ENCODE measurements around the gene ADAP1. TPM values are rescaled to one million over a fixed set of nuclear protein-coding genes. Genes with fewer than 3 reads are reported as not detected.

Gene ADAP1
- total and polyA plus RNA-seq, 2 of the 13 experiments (the other 11 are each of a cell fraction or from before 2014, with no cell fraction given) = 10.5 to 24.6 TPM

GRCh38 chr7:953547-954327 lies 743 bp downstream of the ADAP1 start (continued):
- no peak for TF ChIP-seq BCL6 (CRISPR knock-in tag; IDR thresholded peaks at IDR 0.05)
- peak; percentile 51 for TF ChIP-seq ZEB1 (IDR thresholded peaks at IDR 0.05; ENCODE audit: insufficient replicate concordance, low read depth)
- TF ChIP-seq POLR2G (IDR thresholded peaks at IDR 0.05; ENCODE audit: low read depth, low read length) = peak; percentile 37; the same call in 1 of the 2 replicates
- TF ChIP-seq BORCS8-MEF2B (CRISPR knock-in tag; IDR thresholded peaks at IDR 0.05) = no peak
- TF ChIP-seq SAFB2 (CRISPR knock-in tag; IDR thresholded peaks at IDR 0.05; ENCODE audit: borderline replicate concordance, low read depth) = no peak
- no peak for TF ChIP-seq ZNF460 (CRISPR knock-in tag; IDR thresholded peaks at IDR 0.05; ENCODE audit: borderline replicate concordance)
- TF ChIP-seq ZNF766 (CRISPR knock-in tag; IDR thresholded peaks at IDR 0.05; ENCODE audit: borderline replicate concordance) = no peak
- TF ChIP-seq SOX6 (IDR thresholded peaks at IDR 0.05) = no peak
- TF ChIP-seq SOX6 (CRISPR knock-in tag; IDR thresholded peaks at IDR 0.05) = no peak
- TF ChIP-seq ZNF839 (CRISPR knock-in tag; IDR thresholded peaks at IDR 0.05; ENCODE audit: borderline replicate concordance) = no peak
- TF ChIP-seq ZNF737 (CRISPR knock-in tag; IDR thresholded peaks at IDR 0.05; ENCODE audit: borderline replicate concordance) = no peak
- TF ChIP-seq KMT2B (CRISPR knock-in tag; IDR thresholded peaks at IDR 0.05) = no peak
- TF ChIP-seq MEIS1 (CRISPR knock-in tag; IDR thresholded peaks at IDR 0.05; ENCODE audit: borderline replicate concordance) = no peak
- TF ChIP-seq MED8 (CRISPR knock-in tag; IDR thresholded peaks at IDR 0.05; ENCODE audit: insufficient replicate concordance) = no peak
- no peak for TF ChIP-seq ZNF407 (CRISPR knock-in tag; IDR thresholded peaks at IDR 0.05; ENCODE audit: not compliant biosample characterization)
- no peak; the same call in 1 of the 2 replicates for TF ChIP-seq DMAP1 (CRISPR knock-in tag; IDR thresholded peaks at IDR 0.05)
- peak; percentile 73; the same call in 1 of the 2 replicates for TF ChIP-seq TGIF2 (CRISPR knock-in tag; IDR thresholded peaks at IDR 0.05)
- no peak for TF ChIP-seq SMARCC2 (IDR thresholded peaks at IDR 0.05)
- TF ChIP-seq CEBPG (CRISPR knock-in tag; IDR thresholded peaks at IDR 0.05) = peak; percentile 55; the same call in 1 of the 2 replicates
- TF ChIP-seq CREM (IDR thresholded peaks at IDR 0.05) = no peak
- TF ChIP-seq CREM (CRISPR knock-in tag; IDR thresholded peaks at IDR 0.05) = no peak
- TF ChIP-seq, protein P1, sequence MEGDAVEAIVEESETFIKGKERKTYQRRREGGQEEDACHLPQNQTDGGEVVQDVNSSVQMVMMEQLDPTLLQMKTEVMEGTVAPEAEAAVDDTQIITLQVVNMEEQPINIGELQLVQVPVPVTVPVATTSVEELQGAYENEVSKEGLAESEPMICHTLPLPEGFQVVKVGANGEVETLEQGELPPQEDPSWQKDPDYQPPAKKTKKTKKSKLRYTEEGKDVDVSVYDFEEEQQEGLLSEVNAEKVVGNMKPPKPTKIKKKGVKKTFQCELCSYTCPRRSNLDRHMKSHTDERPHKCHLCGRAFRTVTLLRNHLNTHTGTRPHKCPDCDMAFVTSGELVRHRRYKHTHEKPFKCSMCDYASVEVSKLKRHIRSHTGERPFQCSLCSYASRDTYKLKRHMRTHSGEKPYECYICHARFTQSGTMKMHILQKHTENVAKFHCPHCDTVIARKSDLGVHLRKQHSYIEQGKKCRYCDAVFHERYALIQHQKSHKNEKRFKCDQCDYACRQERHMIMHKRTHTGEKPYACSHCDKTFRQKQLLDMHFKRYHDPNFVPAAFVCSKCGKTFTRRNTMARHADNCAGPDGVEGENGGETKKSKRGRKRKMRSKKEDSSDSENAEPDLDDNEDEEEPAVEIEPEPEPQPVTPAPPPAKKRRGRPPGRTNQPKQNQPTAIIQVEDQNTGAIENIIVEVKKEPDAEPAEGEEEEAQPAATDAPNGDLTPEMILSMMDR (CRISPR knock-in tag; IDR thresholded peaks at IDR 0.05) = 0 out of 2 replicates have a peak, but pooled peaks have one; percentile 10
